ENCODE data around the gene ALKBH2.

Gene ALKBH2

DNA sequence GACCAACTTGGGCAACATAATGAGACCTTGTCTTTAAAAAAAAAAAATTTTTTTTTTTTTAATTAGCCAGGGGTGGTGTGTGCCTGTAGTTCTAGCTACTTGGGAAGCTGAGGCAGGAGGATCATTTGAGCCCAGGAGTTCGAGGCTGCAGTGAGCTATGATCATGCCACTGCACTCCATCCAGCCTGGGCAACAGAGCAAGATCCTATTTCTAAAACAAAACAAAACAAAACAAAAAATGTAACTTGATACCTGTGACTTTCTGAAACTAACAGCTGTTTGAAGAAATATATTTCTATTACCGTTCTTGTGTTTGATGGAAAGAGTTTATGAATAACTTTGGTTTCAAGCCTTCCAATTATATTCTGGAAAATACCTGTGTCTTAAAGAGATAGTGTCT lies 21.4 kb upstream of the ALKBH2 start:
- FAIRE-seq, result no peak
- no peak for DNase-seq (ENCODE audit: low spot score)

GRCh38 chr12:109113661-109114321 lies 20.5 kb upstream of the ALKBH2 start:
- DNase-seq (ENCODE audit: low spot score) (no peak), FAIRE-seq (no peak)

DNA sequence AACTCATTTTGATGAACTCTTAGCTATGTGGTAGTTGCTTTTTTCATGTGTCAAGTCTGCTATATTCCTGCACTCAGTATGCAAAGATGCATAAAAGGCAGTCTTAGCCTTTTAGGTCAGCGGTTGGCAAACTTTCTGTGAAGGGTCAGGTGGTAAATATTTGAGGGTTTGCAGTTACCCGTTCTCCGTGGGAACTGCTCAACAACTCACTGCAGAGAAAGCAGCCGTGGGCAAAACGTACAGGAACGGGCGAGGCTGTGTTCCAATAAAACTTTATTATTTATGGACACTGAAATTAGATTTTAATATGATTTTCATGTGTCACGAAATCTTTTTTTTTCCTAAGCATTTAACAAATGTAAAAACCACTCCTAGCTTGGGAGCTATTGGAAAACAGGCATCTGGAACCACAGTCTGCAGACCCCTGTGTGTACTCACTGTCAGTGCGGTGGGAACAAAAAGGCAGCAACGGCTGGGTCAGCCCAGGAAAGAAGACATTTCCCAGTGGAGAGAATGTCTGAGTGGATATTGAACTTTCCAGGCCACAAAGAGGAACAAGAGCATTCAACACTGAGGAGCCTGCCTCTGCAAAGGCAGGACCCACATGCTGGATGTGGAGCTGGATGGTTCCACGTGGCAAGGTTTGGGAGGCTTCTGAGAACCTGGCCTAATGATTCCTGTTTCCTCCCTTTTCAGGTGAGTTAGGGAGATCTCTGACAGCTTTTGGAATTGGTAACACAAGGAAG lies 19.6 kb upstream of the ALKBH2 start:
- no peak for FAIRE-seq
- DNase-seq (ENCODE audit: low spot score), result no peak

- FAIRE-seq (no peak), DNase-seq (ENCODE audit: low spot score) (peak; percentile 10)
Observed at GRCh38 chr12:109110988-109111495, 17.8 kb upstream of the ALKBH2 start.

DNA sequence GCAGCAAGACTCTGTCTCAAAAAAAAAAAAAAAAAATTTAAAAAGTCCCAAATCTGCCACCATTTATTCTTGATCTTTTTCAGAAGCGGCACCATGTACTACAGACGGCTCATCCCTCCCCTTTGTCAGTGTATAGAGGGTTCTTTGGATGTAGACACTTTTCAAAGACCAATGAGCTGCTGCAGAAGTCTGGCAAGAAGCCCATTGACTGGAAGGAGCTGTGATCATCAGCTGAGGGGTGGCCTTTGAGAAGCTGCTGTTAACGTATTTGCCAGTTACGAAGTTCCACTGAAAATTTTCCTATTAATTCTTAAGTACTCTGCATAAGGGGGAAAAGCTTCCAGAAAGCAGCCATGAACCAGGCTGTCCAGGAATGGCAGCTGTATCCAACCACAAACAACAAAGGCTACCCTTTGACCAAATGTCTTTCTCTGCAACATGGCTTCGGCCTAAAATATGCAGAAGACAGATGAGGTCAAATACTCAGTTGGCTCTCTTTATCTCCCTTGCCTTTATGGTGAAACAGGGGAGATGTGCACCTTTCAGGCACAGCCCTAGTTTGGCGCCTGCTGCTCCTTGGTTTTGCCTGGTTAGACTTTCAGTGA lies 16.6 kb upstream of the ALKBH2 start:
- FAIRE-seq, result no peak
- no peak for DNase-seq (ENCODE audit: low spot score)

DNA sequence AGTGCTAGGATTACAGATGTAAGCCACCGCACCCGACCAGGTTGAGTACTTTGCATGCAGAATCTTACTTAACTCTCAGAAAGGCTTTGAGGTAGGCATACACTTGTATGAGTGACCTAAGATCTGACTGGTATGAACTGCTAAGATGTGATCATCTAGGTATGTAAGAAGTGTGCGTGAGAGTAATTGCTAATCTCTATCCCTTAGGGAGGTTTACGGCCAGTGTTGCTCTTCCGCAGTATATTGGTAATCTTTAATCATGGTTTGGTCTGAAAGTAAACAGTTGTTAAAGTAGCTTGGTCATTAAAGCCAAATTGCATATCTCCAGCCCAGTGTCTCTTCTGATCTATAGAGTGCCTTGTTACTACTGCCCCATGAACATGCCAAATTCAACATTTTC lies 11.9 kb upstream of the ALKBH2 start:
- DNase-seq (ENCODE audit: low spot score) (no peak), FAIRE-seq (no peak)

GRCh38 chr12:109102491-109102890 lies 9.2 kb upstream of the ALKBH2 start:
- DNase-seq (ENCODE audit: low spot score) (no peak), FAIRE-seq (no peak)

GRCh38 chr12:109100741-109101140 lies 7.5 kb upstream of the ALKBH2 start:
- FAIRE-seq, result no peak

GRCh38 chr12:109099431-109100020 lies 6.3 kb upstream of the ALKBH2 start:
- no peak for DNase-seq (ENCODE audit: low spot score)
- FAIRE-seq, result no peak

More at GRCh38 chr12:109100741-109101140, 7.5 kb upstream of the ALKBH2 start:
- DNase-seq (ENCODE audit: low spot score), result no peak

DNA sequence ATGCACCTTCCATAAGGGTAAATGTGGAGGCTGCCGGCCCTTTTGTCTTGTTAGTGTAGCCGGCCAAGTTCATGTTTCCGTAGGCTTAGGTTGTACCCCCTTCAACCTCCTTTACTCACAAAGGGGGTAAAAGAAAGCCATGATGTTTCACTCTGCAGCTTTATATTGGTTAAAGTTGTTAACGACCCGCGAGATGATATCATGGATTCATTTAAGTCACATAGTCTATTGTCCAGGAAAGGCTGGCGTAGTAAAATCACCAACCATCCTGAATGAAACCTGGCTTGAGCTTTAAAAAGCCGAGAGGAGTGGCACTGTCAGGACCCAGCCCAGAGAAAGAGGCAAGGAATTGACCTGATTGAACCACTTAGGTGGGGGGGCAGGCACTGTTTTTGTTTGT lies 5.4 kb upstream of the ALKBH2 start:
- no peak for FAIRE-seq
- DNase-seq (ENCODE audit: low spot score), result no peak

- FAIRE-seq (no peak), DNase-seq (ENCODE audit: low spot score) (no peak)
Observed at GRCh38 chr12:109098183-109098604, 4.9 kb upstream of the ALKBH2 start.

DNA sequence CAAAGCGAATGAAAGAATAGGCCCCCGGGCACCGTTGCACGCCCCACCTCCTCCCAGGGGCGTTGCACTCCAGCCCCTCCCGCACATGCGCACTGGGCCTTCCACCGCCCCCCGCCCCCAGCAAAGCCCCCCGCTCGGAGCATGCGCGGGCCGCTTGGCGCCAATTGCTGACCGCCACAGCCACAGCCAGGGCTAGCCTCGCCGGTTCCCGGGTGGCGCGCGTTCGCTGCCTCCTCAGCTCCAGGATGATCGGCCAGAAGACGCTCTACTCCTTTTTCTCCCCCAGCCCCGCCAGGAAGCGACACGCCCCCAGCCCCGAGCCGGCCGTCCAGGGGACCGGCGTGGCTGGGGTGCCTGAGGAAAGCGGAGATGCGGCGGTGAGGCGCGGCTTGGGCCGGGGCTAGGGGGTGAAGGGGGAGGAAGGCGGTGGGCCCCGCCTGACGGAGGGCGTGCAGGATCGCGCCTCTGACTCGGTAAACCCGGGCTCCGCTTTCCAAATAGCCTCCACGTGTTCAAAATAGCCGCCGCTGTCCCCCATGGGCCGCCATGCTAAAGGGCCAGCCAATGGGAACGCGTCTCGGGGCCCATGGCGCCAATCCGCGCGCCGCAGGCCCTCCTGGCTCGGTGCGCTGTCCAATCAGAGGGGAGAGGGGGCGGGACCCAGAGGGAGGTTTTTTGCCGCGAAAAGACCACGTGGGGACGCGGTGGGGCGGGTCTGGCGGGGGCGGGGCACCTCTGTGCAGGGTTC lies 4.3 kb upstream of the ALKBH2 start, which contains the start of gene UNG:
UNG (plus strand) TSS at position 163 of the 748 bp plus-strand sequence; CDS start at position 246, 83 bp downstream.
- peak; percentile 79 for DNase-seq (ENCODE audit: low spot score)
- FAIRE-seq, result peak; percentile 25

DNA sequence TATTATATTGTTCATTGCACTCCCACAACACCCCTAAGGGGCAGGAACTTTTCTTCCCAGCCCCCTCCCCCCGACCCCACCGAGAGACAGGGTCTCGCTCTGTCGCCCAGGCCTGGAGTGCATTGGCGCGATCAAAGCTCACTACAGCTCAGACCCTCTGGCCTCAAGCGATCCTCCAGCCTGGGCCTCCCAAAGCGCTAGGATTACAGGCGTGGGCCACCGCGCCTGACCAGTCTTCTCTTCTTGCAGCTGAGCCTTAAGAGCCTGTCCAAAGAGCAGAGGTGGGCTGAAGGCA lies 3.8 kb upstream of the ALKBH2 start:
- no peak for DNase-seq (ENCODE audit: low spot score)
- FAIRE-seq, result no peak

GRCh38 chr12:109092497-109093021 lies 713 bp downstream of the ALKBH2 start:
- no peak for DNase-seq (ENCODE audit: low spot score)
- FAIRE-seq, result no peak

GRCh38 chr12:109089683-109090082 lies 3.6 kb downstream of the ALKBH2 start:
- DNase-seq (ENCODE audit: low spot score) (no peak), FAIRE-seq (no peak)

GRCh38 chr12:109088818-109089217 lies 4.5 kb downstream of the ALKBH2 start:
- DNase-seq (ENCODE audit: low spot score), result no peak
- FAIRE-seq, result no peak

DNA sequence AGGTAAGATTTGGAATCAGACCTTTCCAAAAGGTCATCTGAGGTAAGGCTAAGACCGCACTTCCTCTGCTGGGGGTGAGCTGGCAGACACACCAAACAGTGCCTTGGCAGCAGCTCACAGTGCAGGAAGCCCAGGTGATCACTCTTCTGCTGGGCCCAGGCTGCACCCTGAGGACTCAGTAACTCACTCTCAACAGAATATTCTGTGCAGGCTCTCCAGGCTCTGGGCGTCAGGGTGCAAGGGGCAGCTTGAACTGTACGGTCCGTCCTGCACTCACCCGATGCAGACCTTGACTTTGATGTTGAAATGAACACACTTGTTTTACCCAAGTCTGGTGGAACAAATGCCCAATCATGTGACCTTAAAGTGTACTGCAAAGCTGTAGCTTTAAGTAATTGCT lies 6.0 kb downstream of the ALKBH2 start:
- FAIRE-seq (no peak), DNase-seq (ENCODE audit: low spot score) (no peak)

GRCh38 chr12:109085590-109085989 lies 7.7 kb downstream of the ALKBH2 start:
- DNase-seq (ENCODE audit: low spot score) (no peak), FAIRE-seq (no peak)

DNA sequence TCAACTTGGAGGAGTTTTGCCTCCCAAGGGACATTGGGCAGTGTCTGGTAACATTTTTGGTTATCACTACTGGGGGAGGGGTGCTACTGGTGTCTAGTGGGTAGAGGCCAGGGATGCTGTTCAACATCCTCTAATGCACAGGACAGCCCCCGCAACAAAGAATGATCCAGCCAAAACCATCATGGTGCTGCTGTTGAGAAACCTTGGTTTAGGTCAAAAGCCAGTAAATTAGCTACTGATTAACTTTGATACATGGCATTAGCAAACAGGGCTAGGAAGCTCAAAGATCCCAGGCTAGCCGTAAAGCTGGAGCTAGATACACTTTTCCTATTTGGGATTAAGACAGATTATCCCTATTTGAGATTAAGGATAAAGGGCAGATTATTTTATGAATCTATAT lies 8.8 kb downstream of the ALKBH2 start:
- FAIRE-seq (no peak), DNase-seq (ENCODE audit: low spot score) (no peak)

DNA sequence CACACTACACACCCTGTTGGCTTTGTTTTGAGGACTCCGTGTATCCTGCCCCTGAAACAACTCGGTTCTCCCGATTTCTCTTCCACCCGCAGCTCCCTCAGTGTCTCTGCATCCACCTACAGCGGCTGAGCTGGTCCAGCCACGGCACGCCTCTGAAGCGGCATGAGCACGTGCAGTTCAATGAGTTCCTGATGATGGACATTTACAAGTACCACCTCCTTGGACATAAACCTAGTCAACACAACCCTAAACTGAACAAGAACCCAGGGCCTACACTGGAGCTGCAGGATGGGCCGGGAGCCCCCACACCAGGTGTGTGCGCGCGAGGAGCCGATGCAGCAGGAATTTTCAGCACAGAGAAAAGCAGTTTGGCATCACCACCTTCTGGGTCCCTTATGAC lies 10.5 kb downstream of the ALKBH2 start:
- FAIRE-seq, result no peak
- DNase-seq (ENCODE audit: low spot score), result no peak

GRCh38 chr12:109074866-109075265 lies 18.4 kb downstream of the ALKBH2 start:
- DNase-seq (ENCODE audit: low spot score) (no peak), FAIRE-seq (no peak)

Measured in RCC 7860 (cell line).